Hepatocyte (in vitro differentiated cells): ENCODE data around the gene VPS51. TPM values are rescaled to one million over a fixed set of nuclear protein-coding genes. Genes with fewer than 3 reads are reported as not detected.

Source experiments
- DNase-seq: peaks from one replicate; pipeline ENCODE4 v3.0.0-alpha.2; 2016; ENCODE audit warnings: low spot score
- H2AFZ ChIP-seq: fragments of 200-600 bp; sonication (generic); 2 replicates; pipeline ENCODE4 v1.6.0; 2016; ENCODE audit warnings: antibody characterized with exemption, mild to moderate bottlenecking
- H3K27ac ChIP-seq: fragments of 200-600 bp; sonication (generic); 2 replicates; pipeline ENCODE4 v1.5.1; 2016; ENCODE audit warnings: mild to moderate bottlenecking
- H3K27me3 ChIP-seq: fragments of 200-600 bp; sonication (generic); 2 replicates; pipeline ENCODE4 v1.6.1; 2016
- H3K36me3 ChIP-seq: fragments of 200-600 bp; sonication (generic); replicated peaks from 2 replicates; pipeline ENCODE4 v1.5.1; 2016; ENCODE audit warnings: low read depth; ENCODE audit not compliant: insufficient read depth
- H3K4me1 ChIP-seq: fragments of 200-600 bp; sonication (generic); 2 replicates; pipeline ENCODE4 v1.5.1; 2016; ENCODE audit warnings: mild to moderate bottlenecking, moderate library complexity; ENCODE audit not compliant: insufficient read depth
- H3K4me2 ChIP-seq: fragments of 200-600 bp; sonication (generic); 2 replicates; pipeline ENCODE4 v1.6.0; 2016
- H3K4me3 ChIP-seq: fragments of 200-600 bp; sonication (generic); 2 replicates; pipeline ENCODE4 v1.5.1; 2016; ENCODE audit warnings: mild to moderate bottlenecking
- H3K79me2 ChIP-seq: fragments of 200-600 bp; sonication (generic); 2 replicates; pipeline ENCODE4 v1.6.0; 2017; ENCODE audit warnings: mild to moderate bottlenecking
- H3K9me2 ChIP-seq: fragments of 200-600 bp; sonication (generic); replicated peaks from 2 replicates; pipeline ENCODE4 v1.6.0; 2017; ENCODE audit warnings: mild to moderate bottlenecking; ENCODE audit not compliant: insufficient read depth
- H3K9me3 ChIP-seq: fragments of 200-600 bp; sonication (generic); 2 replicates; pipeline ENCODE4 v1.5.1; 2016; ENCODE audit warnings: low read depth, mild to moderate bottlenecking
- H4K20me1 ChIP-seq: fragments of 200-600 bp; sonication (generic); 2 replicates; pipeline ENCODE4 v1.6.0; 2016; ENCODE audit warnings: mild to moderate bottlenecking; ENCODE audit not compliant: insufficient read depth, poor library complexity, severe bottlenecking
- EZH2 ChIP-seq: fragments of 200-600 bp; sonication (generic); IDR thresholded peaks from 2 replicates; pipeline ENCODE4 v1.6.1; 2016; ENCODE audit warnings: antibody characterized with exemption, mild to moderate bottlenecking, borderline replicate concordance
- EZH2phosphoT487 ChIP-seq: fragments of 200-600 bp; sonication (generic); IDR thresholded peaks from one replicate; pipeline ENCODE4 v1.6.1; 2018; ENCODE audit warnings: antibody characterized with exemption, mild to moderate bottlenecking, low read depth, moderate library complexity; ENCODE audit not compliant: unreplicated experiment, severe bottlenecking
- whole genome bisulfite sequencing: methylation state at CpG from one replicate; pipeline ENCODE4 v1.1.6; 2016; ENCODE audit warnings: low lambda C conversion rate; ENCODE audit errors: missing lambda C conversion rate; 5-methylcytosine and 5-hydroxymethylcytosine counted together
- polyA plus RNA-seq: library from polyadenylated mRNA; unstranded; fragments of >200 nt; fragmentation: Nextera tagmentation; extraction: Ambion mirVana; gene quantifications from 2 replicates; pipeline ENCODE4 v1.2.1, GENCODE V29; 2016
- total RNA-seq: library from RNA; depleted of rRNA; stranded (reverse); fragments of >200 nt; gene quantifications from 2 replicates; pipeline ENCODE4 v1.2.3, GENCODE V29; 2014
- TF ChIP-seq, protein P1 (sequence below): fragments of 200-600 bp; sonication (generic); IDR thresholded peaks from 2 replicates; pipeline ENCODE4 v1.5.1; 2016; ENCODE audit warnings: antibody characterized with exemption, mild to moderate bottlenecking; ENCODE audit not compliant: poor library complexity

The VPS51 gene
- total and polyA plus RNA-seq, 2 experiments from 2014 or later: 63.5 to 242 TPM

DNA sequence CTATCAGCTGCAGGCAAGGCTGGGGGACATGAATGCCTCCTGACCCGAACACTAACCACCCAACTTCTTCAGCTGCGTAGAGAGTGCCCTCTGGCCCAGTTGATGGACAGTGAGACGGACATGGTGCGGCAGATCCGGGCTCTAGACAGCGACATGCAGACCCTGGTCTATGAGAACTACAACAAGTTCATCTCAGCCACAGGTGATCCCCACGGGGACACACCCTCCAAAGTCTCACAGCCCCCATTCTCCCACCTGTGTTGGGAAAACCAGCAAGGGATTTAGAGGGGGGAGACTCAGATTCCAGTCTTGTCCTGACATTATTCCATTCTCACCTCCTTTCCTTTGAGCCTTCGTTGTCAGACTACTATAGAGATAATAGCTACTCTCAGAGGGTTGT, 912 bp downstream of the VPS51 start:
- H3K4me3 ChIP-seq: peak overlapping the region; percentile 78
- H3K9me3 ChIP-seq: no peaks in the 10 kb centered on the region
- H3K9me2 ChIP-seq: no peaks in the 10 kb centered on the region
- no peaks in the 10 kb centered on the region for H3K36me3 ChIP-seq
- H3K4me1 ChIP-seq: peaks cover 13% of the 10 kb centered on the region
- TF ChIP-seq EZH2: no peak
- TF ChIP-seq, protein P1, sequence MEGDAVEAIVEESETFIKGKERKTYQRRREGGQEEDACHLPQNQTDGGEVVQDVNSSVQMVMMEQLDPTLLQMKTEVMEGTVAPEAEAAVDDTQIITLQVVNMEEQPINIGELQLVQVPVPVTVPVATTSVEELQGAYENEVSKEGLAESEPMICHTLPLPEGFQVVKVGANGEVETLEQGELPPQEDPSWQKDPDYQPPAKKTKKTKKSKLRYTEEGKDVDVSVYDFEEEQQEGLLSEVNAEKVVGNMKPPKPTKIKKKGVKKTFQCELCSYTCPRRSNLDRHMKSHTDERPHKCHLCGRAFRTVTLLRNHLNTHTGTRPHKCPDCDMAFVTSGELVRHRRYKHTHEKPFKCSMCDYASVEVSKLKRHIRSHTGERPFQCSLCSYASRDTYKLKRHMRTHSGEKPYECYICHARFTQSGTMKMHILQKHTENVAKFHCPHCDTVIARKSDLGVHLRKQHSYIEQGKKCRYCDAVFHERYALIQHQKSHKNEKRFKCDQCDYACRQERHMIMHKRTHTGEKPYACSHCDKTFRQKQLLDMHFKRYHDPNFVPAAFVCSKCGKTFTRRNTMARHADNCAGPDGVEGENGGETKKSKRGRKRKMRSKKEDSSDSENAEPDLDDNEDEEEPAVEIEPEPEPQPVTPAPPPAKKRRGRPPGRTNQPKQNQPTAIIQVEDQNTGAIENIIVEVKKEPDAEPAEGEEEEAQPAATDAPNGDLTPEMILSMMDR: no peak
- no peak for TF ChIP-seq EZH2phosphoT487
- H3K4me2 ChIP-seq: peak overlapping the region; percentile 82
- H2AFZ ChIP-seq: no peak overlapping the region
- H4K20me1 ChIP-seq: no peaks in the 10 kb centered on the region
- WGBS: 56% methylated on average over 8 of the region's 8 CpGs
- peaks cover 33% of the 10 kb centered on the region for H3K79me2 ChIP-seq
- no peaks in the 10 kb centered on the region for H3K27me3 ChIP-seq
- DNase-seq: no peak
- H3K27ac ChIP-seq: peak overlapping the region; percentile 97

DNA sequence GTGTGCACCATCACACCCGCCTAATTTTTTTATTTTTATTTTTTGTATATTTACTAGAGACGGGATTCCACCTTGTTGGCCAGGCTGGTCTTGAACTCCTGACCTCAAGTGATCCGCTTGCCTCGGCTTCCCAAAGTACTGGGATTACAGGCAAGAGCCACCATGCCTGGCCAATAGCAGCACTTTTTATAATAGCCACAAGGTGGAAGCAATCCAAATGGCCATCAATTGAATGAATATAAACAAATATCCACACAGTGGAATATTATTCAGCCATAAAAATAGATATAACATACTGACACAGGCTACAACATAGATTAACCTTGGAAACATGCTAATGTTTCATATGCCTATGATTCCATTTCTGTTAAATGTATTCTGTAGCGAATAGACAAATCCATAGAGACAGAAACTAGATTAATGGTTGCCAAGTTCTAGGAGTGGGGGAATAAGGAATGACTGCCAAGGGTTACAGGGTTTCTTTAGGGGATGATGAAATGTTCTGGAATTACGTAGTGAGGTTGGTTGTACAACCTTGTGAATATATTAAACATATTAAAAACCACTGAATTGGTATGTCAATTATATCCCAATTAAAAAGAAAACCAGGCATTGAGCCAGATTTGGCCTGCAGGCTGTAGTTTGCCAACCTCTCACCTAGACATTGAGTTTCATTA, 4.8 kb downstream of the VPS51 start:
- Histone ChIP-seq H3K36me3 (no peaks in the 10 kb centered on the region), H3K27ac (no peak overlapping the region), H3K9me2 (no peaks in the 10 kb centered on the region), H3K4me2 (no peak overlapping the region), H4K20me1 (no peaks in the 10 kb centered on the region), H3K27me3 (no peaks in the 10 kb centered on the region), H3K79me2 (peaks cover 59% of the 10 kb centered on the region), H3K4me1 (peaks cover 10% of the 10 kb centered on the region), H2AFZ (no peak overlapping the region), H3K4me3 (no peak overlapping the region), H3K9me3 (no peaks in the 10 kb centered on the region)
- DNase-seq: no peak
- TF ChIP-seq, protein P1: no peak
- TF ChIP-seq EZH2 (no peak), EZH2phosphoT487 (no peak)
- 93% methylated on average over 6 of the region's 6 CpGs for WGBS

DNA sequence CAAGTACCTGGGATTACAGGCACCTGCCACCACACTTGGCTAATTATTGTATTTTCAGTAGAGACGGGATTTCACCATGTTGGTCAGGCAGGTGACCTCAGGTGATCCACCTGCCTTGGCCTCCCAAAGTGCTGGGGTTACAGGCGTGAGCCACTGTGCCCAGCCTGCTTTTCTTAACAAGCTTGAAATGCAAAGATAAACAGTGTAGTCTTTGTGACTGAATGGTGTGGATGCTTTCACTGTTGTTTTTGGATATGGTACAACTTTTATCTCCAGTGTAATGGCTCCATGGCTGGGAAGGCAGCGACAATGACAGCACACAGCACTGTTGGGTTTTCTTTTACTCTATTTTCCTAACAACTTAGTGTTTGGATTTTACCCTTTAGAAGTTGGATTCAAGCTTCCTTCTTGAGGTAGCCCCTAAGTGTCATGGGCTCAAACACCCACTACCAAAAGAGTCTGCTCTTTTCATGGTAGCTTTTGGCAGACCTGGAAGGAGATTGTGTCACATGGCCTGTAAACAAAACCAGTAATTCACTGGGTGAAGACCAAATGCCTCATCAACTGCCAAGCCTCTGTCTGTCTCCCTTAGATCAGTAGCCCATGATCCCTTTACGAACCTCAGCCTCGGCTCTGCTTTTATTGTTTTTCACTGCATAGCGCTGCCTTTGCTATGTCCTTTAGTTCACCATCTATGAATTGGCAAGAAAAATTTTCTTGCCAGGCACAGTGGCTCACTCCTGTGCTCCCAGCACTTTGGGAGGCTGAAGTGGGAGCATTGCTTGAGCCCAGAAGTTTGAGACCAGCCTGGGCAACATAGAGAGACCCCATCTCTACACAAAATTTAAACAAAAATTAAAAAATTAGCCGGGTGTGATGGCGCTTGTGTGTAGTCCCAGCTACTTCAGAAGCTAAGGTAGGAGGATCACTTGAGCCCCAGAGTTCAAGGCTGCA, 6.4 kb downstream of the VPS51 start:
- no peaks in the 10 kb centered on the region for H3K27me3 ChIP-seq
- no peak for DNase-seq
- no peak overlapping the region for H3K27ac ChIP-seq
- H3K79me2 ChIP-seq: peaks cover 52% of the 10 kb centered on the region
- TF ChIP-seq EZH2phosphoT487 (no peak), EZH2 (no peak)
- TF ChIP-seq, protein P1: no peak
- H3K9me2 ChIP-seq: no peaks in the 10 kb centered on the region
- H2AFZ ChIP-seq: no peak overlapping the region
- WGBS: 95% methylated on average over 8 of the region's 8 CpGs
- H3K4me3 ChIP-seq: no peak overlapping the region
- peaks cover 2% of the 10 kb centered on the region for H3K4me1 ChIP-seq
- no peak overlapping the region for H3K4me2 ChIP-seq
- H3K9me3 ChIP-seq: no peaks in the 10 kb centered on the region
- H3K36me3 ChIP-seq: no peaks in the 10 kb centered on the region
- no peaks in the 10 kb centered on the region for H4K20me1 ChIP-seq
